ENCODE results near the gene BGN. TPM values are rescaled to one million over a fixed set of nuclear protein-coding genes. Genes with fewer than 3 reads are reported as not detected.

The BGN gene
- total and polyA plus RNA-seq, 2 experiments from 2014 or later, result 0.87 to 1.8 TPM

DNA sequence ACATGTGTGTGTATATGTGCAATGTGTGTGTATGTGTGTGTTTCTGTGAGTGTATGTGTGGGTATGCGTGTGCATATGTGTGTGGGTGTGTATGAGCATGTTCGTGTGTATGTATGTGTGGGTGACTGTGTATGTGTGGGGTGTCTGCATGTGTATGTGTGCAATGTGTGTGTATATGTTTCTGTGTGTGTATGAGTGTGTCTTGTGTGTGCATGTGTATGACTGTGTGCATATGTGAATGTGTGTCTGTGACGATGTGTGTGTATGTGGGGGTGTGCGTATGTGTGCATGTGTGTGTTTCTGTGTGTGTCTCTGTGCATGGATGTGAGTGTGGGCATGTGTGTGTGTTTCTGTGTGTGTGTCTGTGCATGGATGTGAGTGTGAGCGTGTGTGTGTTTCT is 18.5 kb downstream of the BGN start:
- H3K9me3 Mint-ChIP-seq, result no peaks in the 10 kb centered on the region
- TF ChIP-seq ZNF114 (CRISPR knock-in tag; IDR thresholded peaks at IDR 0.05) (no peak), EZH2phosphoT487 (IDR thresholded peaks at IDR 0.05; ENCODE audit: unreplicated experiment) (no peak), EZH2 (IDR thresholded peaks at IDR 0.05; ENCODE audit: low read depth, unreplicated experiment) (no peak), CREB1 (CRISPR knock-in tag; IDR thresholded peaks at IDR 0.05; ENCODE audit: low read depth) (no peak), ZNF331 (CRISPR knock-in tag; IDR thresholded peaks at IDR 0.05; ENCODE audit: low read depth) (no peak), STAT1 (IDR thresholded peaks at IDR 0.05; ENCODE audit: unreplicated experiment) (no peak), POLR2AphosphoS5 (IDR thresholded peaks at IDR 0.05; ENCODE audit: low read depth) (no peak), JUNB (IDR thresholded peaks at IDR 0.05; ENCODE audit: unreplicated experiment) (no peak)
- TF ChIP-seq, protein P1, sequence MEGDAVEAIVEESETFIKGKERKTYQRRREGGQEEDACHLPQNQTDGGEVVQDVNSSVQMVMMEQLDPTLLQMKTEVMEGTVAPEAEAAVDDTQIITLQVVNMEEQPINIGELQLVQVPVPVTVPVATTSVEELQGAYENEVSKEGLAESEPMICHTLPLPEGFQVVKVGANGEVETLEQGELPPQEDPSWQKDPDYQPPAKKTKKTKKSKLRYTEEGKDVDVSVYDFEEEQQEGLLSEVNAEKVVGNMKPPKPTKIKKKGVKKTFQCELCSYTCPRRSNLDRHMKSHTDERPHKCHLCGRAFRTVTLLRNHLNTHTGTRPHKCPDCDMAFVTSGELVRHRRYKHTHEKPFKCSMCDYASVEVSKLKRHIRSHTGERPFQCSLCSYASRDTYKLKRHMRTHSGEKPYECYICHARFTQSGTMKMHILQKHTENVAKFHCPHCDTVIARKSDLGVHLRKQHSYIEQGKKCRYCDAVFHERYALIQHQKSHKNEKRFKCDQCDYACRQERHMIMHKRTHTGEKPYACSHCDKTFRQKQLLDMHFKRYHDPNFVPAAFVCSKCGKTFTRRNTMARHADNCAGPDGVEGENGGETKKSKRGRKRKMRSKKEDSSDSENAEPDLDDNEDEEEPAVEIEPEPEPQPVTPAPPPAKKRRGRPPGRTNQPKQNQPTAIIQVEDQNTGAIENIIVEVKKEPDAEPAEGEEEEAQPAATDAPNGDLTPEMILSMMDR (conservative IDR thresholded peaks at IDR 0.05; ENCODE audit: low read depth in 2 of 2), result no peak
- TF ChIP-seq, protein P2, sequence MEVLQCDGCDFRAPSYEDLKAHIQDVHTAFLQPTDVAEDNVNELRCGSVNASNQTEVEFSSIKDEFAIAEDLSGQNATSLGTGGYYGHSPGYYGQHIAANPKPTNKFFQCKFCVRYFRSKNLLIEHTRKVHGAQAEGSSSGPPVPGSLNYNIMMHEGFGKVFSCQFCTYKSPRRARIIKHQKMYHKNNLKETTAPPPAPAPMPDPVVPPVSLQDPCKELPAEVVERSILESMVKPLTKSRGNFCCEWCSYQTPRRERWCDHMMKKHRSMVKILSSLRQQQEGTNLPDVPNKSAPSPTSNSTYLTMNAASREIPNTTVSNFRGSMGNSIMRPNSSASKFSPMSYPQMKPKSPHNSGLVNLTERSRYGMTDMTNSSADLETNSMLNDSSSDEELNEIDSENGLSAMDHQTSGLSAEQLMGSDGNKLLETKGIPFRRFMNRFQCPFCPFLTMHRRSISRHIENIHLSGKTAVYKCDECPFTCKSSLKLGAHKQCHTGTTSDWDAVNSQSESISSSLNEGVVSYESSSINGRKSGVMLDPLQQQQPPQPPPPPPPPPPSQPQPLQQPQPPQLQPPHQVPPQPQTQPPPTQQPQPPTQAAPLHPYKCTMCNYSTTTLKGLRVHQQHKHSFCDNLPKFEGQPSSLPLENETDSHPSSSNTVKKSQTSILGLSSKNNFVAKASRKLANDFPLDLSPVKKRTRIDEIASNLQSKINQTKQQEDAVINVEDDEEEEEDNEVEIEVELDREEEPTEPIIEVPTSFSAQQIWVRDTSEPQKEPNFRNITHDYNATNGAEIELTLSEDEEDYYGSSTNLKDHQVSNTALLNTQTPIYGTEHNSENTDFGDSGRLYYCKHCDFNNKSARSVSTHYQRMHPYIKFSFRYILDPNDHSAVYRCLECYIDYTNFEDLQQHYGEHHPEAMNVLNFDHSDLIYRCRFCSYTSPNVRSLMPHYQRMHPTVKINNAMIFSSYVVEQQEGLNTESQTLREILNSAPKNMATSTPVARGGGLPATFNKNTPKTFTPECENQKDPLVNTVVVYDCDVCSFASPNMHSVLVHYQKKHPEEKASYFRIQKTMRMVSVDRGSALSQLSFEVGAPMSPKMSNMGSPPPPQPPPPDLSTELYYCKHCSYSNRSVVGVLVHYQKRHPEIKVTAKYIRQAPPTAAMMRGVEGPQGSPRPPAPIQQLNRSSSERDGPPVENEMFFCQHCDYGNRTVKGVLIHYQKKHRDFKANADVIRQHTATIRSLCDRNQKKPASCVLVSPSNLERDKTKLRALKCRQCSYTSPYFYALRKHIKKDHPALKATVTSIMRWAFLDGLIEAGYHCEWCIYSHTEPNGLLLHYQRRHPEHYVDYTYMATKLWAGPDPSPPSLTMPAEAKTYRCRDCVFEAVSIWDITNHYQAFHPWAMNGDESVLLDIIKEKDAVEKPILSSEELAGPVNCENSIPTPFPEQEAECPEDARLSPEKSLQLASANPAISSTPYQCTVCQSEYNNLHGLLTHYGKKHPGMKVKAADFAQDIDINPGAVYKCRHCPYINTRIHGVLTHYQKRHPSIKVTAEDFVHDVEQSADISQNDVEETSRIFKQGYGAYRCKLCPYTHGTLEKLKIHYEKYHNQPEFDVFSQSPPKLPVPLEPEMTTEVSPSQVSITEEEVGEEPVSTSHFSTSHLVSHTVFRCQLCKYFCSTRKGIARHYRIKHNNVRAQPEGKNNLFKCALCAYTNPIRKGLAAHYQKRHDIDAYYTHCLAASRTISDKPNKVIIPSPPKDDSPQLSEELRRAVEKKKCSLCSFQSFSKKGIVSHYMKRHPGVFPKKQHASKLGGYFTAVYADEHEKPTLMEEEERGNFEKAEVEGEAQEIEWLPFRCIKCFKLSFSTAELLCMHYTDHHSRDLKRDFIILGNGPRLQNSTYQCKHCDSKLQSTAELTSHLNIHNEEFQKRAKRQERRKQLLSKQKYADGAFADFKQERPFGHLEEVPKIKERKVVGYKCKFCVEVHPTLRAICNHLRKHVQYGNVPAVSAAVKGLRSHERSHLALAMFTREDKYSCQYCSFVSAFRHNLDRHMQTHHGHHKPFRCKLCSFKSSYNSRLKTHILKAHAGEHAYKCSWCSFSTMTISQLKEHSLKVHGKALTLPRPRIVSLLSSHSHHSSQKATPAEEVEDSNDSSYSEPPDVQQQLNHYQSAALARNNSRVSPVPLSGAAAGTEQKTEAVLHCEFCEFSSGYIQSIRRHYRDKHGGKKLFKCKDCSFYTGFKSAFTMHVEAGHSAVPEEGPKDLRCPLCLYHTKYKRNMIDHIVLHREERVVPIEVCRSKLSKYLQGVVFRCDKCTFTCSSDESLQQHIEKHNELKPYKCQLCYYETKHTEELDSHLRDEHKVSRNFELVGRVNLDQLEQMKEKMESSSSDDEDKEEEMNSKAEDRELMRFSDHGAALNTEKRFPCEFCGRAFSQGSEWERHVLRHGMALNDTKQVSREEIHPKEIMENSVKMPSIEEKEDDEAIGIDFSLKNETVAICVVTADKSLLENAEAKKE (CRISPR knock-in tag; IDR thresholded peaks at IDR 0.05), result no peak
- TF ChIP-seq, protein P3, sequence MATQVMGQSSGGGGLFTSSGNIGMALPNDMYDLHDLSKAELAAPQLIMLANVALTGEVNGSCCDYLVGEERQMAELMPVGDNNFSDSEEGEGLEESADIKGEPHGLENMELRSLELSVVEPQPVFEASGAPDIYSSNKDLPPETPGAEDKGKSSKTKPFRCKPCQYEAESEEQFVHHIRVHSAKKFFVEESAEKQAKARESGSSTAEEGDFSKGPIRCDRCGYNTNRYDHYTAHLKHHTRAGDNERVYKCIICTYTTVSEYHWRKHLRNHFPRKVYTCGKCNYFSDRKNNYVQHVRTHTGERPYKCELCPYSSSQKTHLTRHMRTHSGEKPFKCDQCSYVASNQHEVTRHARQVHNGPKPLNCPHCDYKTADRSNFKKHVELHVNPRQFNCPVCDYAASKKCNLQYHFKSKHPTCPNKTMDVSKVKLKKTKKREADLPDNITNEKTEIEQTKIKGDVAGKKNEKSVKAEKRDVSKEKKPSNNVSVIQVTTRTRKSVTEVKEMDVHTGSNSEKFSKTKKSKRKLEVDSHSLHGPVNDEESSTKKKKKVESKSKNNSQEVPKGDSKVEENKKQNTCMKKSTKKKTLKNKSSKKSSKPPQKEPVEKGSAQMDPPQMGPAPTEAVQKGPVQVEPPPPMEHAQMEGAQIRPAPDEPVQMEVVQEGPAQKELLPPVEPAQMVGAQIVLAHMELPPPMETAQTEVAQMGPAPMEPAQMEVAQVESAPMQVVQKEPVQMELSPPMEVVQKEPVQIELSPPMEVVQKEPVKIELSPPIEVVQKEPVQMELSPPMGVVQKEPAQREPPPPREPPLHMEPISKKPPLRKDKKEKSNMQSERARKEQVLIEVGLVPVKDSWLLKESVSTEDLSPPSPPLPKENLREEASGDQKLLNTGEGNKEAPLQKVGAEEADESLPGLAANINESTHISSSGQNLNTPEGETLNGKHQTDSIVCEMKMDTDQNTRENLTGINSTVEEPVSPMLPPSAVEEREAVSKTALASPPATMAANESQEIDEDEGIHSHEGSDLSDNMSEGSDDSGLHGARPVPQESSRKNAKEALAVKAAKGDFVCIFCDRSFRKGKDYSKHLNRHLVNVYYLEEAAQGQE (IDR thresholded peaks at IDR 0.05; ENCODE audit: unreplicated experiment), result no peak
- TF ChIP-seq, protein P4, sequence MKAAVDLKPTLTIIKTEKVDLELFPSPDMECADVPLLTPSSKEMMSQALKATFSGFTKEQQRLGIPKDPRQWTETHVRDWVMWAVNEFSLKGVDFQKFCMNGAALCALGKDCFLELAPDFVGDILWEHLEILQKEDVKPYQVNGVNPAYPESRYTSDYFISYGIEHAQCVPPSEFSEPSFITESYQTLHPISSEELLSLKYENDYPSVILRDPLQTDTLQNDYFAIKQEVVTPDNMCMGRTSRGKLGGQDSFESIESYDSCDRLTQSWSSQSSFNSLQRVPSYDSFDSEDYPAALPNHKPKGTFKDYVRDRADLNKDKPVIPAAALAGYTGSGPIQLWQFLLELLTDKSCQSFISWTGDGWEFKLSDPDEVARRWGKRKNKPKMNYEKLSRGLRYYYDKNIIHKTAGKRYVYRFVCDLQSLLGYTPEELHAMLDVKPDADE (IDR thresholded peaks at IDR 0.05), result no peak
- H3K4me1 ChIP-seq (ENCODE audit: insufficient read depth), result no peaks in the 10 kb centered on the region
- no peaks in the 10 kb centered on the region for H3K79me2 ChIP-seq (replicated peaks; ENCODE audit: insufficient read depth)
- H3K4me2 ChIP-seq, result no peak overlapping the region
- no peak overlapping the region for H2AFZ ChIP-seq
- H3K9me2 ChIP-seq (ENCODE audit: insufficient read depth), result no peaks in the 10 kb centered on the region
- no peak overlapping the region for H3K4me3 ChIP-seq
- H3K36me3 ChIP-seq (ENCODE audit: insufficient read depth), result no peaks in the 10 kb centered on the region
- no peaks in the 10 kb centered on the region for H3F3A ChIP-seq (replicated peaks; ENCODE audit: low read depth)
- H3K27ac Mint-ChIP-seq, result no peak overlapping the region
- H3K27me3 Mint-ChIP-seq (ENCODE audit: insufficient read depth, low read depth, poor library complexity), result peaks cover 20% of the 10 kb centered on the region
- no peaks in the 10 kb centered on the region for H4K20me1 ChIP-seq (replicated peaks; ENCODE audit: insufficient read depth)
- no peak overlapping the region for H3K4me3 Mint-ChIP-seq
- H3K4me1 Mint-ChIP-seq, result peaks cover 3% of the 10 kb centered on the region; the same call in 2 of the 3 replicates
- DNase-seq (ENCODE audit: low spot score), result no peak
- no peak overlapping the region for H3K27ac ChIP-seq (ENCODE audit: low read depth)
- ATAC-seq, result no peak
- H3K27me3 ChIP-seq (ENCODE audit: insufficient read depth), result peaks cover 18% of the 10 kb centered on the region
- no peaks in the 10 kb centered on the region; the same call in 2 of the 3 replicates for H3K36me3 Mint-ChIP-seq (ENCODE audit: low read depth)

Measured in GM23338 (cell line).